ENCODE measurements around the gene NDUFC2.
A peak's percentile ranks its signal among the peaks of the same experiment; 100 is the strongest.
"Not testable (repeated sequence)": the region's sequence is repeated elsewhere in the genome, so short reads cannot be mapped to it uniquely, and the experiment has no call there.

NDUFC2 gene

GRCh38 chr11:78030429-78031325, 49.0 kb downstream of the NDUFC2 start:
- peak; percentile 81 for DNase-seq (ENCODE audit: low read depth, low spot score)

DNA sequence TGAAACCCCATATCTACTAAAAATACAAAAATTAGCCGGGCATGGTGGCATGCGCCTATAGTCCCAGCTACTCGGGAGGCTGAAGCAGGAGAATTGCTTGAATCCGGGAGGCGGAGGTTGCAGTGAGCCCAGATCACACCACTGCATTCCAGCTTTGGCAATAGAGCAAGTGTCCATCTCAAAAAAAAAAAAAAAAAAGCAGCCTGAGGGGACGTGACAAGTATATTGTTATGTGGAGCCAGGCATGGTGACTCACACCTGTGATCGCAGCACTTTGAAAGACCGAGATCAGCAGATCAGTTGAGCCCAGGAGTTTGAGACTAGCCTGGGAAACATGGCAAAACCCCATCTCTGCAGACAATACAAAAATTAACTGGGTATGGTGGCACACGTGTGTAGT, 51.2 kb downstream of the NDUFC2 start:
- not testable (repeated sequence) for DNase-seq (ENCODE audit: low read depth, low spot score)

GRCh38 chr11:78027759-78028158, 51.9 kb downstream of the NDUFC2 start:
- no peak for DNase-seq (ENCODE audit: low read depth, low spot score)

DNA sequence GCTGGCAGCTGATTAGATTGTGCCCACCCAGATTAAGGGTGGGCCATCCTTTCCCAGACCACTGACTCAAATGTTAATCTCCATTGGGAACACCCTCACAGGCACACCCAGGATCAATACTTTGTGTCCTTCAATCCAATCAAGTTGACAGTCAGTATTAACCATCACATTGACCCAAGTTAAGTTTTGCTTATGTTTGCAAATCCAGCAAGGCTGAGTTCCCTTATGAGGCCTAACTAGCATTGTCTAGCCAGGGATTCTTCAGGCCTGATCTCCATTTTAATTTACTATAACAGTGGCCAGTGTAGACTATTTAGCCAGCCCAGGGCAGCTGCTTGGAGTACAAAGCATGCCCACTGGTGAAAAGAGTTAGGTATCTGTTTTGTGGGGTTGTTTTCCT, 54.3 kb downstream of the NDUFC2 start:
- DNase-seq (ENCODE audit: low read depth, low spot score), result no peak

DNA sequence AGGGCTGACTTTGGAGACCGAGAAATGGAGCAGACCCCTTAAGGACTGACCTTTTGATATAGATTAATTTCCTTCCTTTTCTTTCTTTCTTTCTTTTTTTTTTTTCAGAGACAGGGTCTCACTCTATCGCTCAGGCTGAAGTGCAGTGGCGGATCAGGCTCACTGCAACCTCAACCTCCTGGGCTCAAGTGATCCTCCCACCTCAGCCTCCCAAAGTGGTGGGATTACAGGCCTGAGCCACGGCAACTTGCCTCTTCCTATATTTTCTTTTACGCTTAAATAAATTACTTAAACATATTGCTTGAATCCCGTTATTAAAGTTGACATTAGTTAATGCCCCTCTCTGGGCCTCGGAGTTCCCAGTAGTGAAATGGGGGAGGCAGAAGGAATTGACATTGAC, 56.2 kb downstream of the NDUFC2 start:
- DNase-seq (ENCODE audit: low read depth, low spot score), result no peak

- DNase-seq (ENCODE audit: low read depth, low spot score), result no peak
Measured at GRCh38 chr11:78022397-78023396, 57.0 kb downstream of the NDUFC2 start, which contains the start of gene KCTD14. Gene KCTD14, minus strand, starts transcription at chr11:78023276. Its CDS starts 27 bp downstream, at chr11:78023249.

DNA sequence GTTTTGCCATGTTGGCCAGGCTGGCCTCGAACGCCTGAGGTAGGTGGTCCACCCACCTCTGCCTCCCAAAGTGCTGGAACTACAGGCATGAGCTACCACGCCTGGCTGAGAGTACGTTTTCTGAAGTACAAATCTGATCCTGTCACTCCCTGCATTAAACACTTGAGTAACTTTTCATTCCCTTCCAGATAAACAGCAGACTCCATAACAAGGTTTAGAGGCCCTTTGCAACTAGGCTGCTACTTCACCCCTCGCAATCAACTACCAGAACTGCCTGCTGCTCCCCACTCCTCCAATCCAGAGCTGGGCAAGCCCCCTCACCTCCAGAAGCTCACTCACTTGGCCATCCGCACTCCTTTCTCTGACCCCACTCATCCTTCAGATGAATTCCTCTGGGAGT, 58.1 kb downstream of the NDUFC2 start:
- no peak for DNase-seq (ENCODE audit: low read depth, low spot score)

DNA sequence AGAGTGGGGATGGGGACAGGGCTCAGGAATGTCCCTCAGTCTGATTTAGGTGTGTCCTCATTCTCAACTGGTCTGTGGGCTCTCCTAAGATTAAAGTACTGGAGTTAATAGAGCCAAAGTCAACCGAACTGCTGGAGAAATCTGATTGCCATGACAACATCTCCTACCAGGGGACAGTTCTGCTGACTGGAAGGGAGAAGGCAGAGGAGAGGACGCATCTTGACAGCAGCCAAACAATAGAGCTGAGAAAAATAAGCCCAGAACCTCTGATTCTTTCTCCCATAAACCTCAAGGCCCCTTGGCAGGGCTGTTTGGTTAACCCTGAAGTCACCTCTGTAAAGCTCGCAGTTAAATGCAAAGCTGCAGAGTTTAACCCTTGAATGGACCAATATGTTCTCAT, 59.4 kb downstream of the NDUFC2 start:
- DNase-seq (ENCODE audit: low read depth, low spot score), result no peak

- DNase-seq (ENCODE audit: low read depth, low spot score), result no peak
Measured at GRCh38 chr11:78019808-78020207, 59.9 kb downstream of the NDUFC2 start.
